ENCODE results near the gene PCSK4.

DNA sequence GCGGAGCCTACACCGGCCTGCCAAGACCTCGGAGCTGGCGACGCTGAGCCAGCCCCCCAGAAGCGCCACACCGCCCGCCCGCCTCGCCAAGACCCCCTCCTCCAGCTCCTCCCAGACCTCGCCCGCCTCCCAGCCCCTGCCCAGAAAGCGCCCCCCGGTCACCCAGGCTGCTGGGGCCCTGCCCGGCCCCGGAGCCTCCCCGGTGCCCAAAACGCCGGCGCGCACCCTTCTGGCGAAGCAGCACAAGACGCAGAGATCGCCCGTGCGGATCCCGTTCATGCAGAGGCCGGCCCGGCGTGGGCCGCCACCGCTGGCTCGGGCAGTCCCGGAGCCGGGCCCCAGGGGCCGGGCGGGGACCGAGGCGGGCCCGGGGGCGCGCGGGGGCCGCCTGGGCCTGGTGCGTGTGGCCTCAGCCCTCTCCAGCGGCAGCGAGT lies 21.3 kb downstream of the PCSK4 start:
- TF ChIP-seq, protein P1, sequence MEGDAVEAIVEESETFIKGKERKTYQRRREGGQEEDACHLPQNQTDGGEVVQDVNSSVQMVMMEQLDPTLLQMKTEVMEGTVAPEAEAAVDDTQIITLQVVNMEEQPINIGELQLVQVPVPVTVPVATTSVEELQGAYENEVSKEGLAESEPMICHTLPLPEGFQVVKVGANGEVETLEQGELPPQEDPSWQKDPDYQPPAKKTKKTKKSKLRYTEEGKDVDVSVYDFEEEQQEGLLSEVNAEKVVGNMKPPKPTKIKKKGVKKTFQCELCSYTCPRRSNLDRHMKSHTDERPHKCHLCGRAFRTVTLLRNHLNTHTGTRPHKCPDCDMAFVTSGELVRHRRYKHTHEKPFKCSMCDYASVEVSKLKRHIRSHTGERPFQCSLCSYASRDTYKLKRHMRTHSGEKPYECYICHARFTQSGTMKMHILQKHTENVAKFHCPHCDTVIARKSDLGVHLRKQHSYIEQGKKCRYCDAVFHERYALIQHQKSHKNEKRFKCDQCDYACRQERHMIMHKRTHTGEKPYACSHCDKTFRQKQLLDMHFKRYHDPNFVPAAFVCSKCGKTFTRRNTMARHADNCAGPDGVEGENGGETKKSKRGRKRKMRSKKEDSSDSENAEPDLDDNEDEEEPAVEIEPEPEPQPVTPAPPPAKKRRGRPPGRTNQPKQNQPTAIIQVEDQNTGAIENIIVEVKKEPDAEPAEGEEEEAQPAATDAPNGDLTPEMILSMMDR (IDR thresholded peaks at IDR 0.05 in 2 of 3, conservative IDR thresholded peaks at IDR 0.05 in 1 of 3; ENCODE audit: insufficient read depth in 2 of 3, low read depth in 1 of 3, low read length in 3 of 3): no peak
- TF ChIP-seq ARNT (IDR thresholded peaks at IDR 0.05): no peak
- no peak for TF ChIP-seq DPF2 (IDR thresholded peaks at IDR 0.05)
- no peak for TF ChIP-seq HDAC2 (IDR thresholded peaks at IDR 0.05)
- TF ChIP-seq BCL6 (CRISPR knock-in tag; IDR thresholded peaks at IDR 0.05): no peak
